Skin epidermis (tissue), 12 donors: Measurements from ENCODE around the gene TMEM255A.

Source experiments
- H3K27ac ChIP-seq, 21 experiments: fragments of 200-600 bp; sonication (generic) in 11 of 21; one replicate each; pipeline ENCODE4 v1.5.0; 2020; ENCODE audit warnings: mild to moderate bottlenecking in 3 of 21, inconsistent platforms in 2 of 21, moderate library complexity in 2 of 21
- H3K4me3 ChIP-seq, 7 experiments: fragments of 200-600 bp; sonication (generic) in 2 of 7; one replicate each; pipeline ENCODE4 v1.5.0; 2020; ENCODE audit warnings: inconsistent platforms in 2 of 7, mild to moderate bottlenecking in 2 of 7, moderate library complexity in 1 of 7

Gene TMEM255A

GRCh38 chrX:120223374-120223773 is 87.9 kb downstream of the TMEM255A start:
- Histone ChIP-seq H3K27ac (no peak overlapping the region), H3K4me3 (no peak overlapping the region)

GRCh38 chrX:120213438-120214265 is 97.6 kb downstream of the TMEM255A start:
- no peak overlapping the region for H3K27ac ChIP-seq
- no peak overlapping the region for H3K4me3 ChIP-seq
